ENCODE measurements around the gene ALOXE3. TPM values are rescaled to one million over a fixed set of nuclear protein-coding genes. Genes with fewer than 3 reads are reported as not detected.

ALOXE3 gene
- total and polyA plus RNA-seq, 4 donors = not detected

- H3K27ac ChIP-seq (ENCODE audit: low read depth in 1 of 2, low read length in 2 of 2) = peak overlapping the region; percentile 97 to 98
- H3K4me1 ChIP-seq (ENCODE audit: control insufficient read depth in 4 of 4, insufficient read depth in 4 of 4, low read length in 3 of 4) = peaks cover 8 to 42% (median 36%) of the 10 kb centered on the region in 4 donors
- DNase-seq (ENCODE audit: low spot score) = peak; percentile 68
- H3K27me3 ChIP-seq (ENCODE audit: control insufficient read depth in 4 of 4, insufficient read depth in 4 of 4, low read length in 3 of 4) = no peaks in the 10 kb centered on the region
- peaks cover 2 to 10% (median 6%) of the 10 kb centered on the region in 4 donors for H3K36me3 ChIP-seq (ENCODE audit: control insufficient read depth in 4 of 4, insufficient read depth in 3 of 4, low read depth in 1 of 4, low read length in 3 of 4)
- TF ChIP-seq TAF1 (conservative IDR thresholded peaks at IDR 0.05) (peak; percentile 24), ATF3 (IDR thresholded peaks at IDR 0.05) (no peak), SP1 (IDR thresholded peaks at IDR 0.05) (peak; percentile 45), NR2F2 (IDR thresholded peaks at IDR 0.05) (peak; percentile 51), JUND (IDR thresholded peaks at IDR 0.05) (no peak)
- H3K9ac ChIP-seq (ENCODE audit: low read depth in 1 of 2, low read length in 2 of 2) = peak overlapping the region; percentile 52 to 57
- no peak overlapping the region for H3K4me3 ChIP-seq (ENCODE audit: low read depth in 1 of 3, low read length in 3 of 3)
- no peaks in the 10 kb centered on the region for H3K9me3 ChIP-seq (ENCODE audit: control insufficient read depth in 4 of 4, low read length in 3 of 4)
- whole genome bisulfite sequencing = 24% methylated on average over 13 of the region's 13 CpGs
Measured at GRCh38 chr17:8163978-8164814, 45.9 kb upstream of the ALOXE3 start.

- TF ChIP-seq ATF3 (IDR thresholded peaks at IDR 0.05) = no peak
- peak; percentile 23 for TF ChIP-seq YY1 (IDR thresholded peaks at IDR 0.05)
- TF ChIP-seq HNF4A (conservative IDR thresholded peaks at IDR 0.05) = peak in 1 of 2 donors; percentile 17
- TF ChIP-seq RXRA (IDR thresholded peaks at IDR 0.05) = peak; percentile 74 to 80
- DNase-seq (ENCODE audit: low spot score) = peak; percentile 58
- Histone ChIP-seq H3K27ac (ENCODE audit: low read depth in 1 of 2, low read length in 2 of 2) (peak overlapping the region; percentile 97 to 98), H3K4me1 (ENCODE audit: control insufficient read depth in 4 of 4, insufficient read depth in 4 of 4, low read length in 3 of 4) (peaks cover 8 to 50% (median 40%) of the 10 kb centered on the region in 4 donors), H3K27me3 (ENCODE audit: control insufficient read depth in 4 of 4, insufficient read depth in 4 of 4, low read length in 3 of 4) (no peaks in the 10 kb centered on the region), H3K9me3 (ENCODE audit: control insufficient read depth in 4 of 4, low read length in 3 of 4) (no peaks in the 10 kb centered on the region), H3K4me3 (ENCODE audit: low read depth in 1 of 3, low read length in 3 of 3) (peak overlapping the region; percentile 3 to 86 (median 52)), H3K9ac (ENCODE audit: low read depth in 1 of 2, low read length in 2 of 2) (peak overlapping the region; percentile 42 to 72), H3K36me3 (ENCODE audit: control insufficient read depth in 4 of 4, insufficient read depth in 3 of 4, low read depth in 1 of 4, low read length in 3 of 4) (peaks cover 2 to 10% (median 6%) of the 10 kb centered on the region in 4 donors)
- WGBS = 6% methylated on average over 55 of the region's 55 CpGs
Measured at GRCh38 chr17:8162997-8163977, 45.0 kb upstream of the ALOXE3 start.

- peak; percentile 84 for DNase-seq (ENCODE audit: low spot score)
- peaks cover 8 to 51% (median 41%) of the 10 kb centered on the region in 4 donors for H3K4me1 ChIP-seq (ENCODE audit: control insufficient read depth in 4 of 4, insufficient read depth in 4 of 4, low read length in 3 of 4)
- peak within 1 kb of the TSS; percentile 77 to 95 (median 86) for H3K4me3 ChIP-seq (ENCODE audit: low read depth in 1 of 3, low read length in 3 of 3)
- H3K27me3 ChIP-seq (ENCODE audit: control insufficient read depth in 4 of 4, insufficient read depth in 4 of 4, low read length in 3 of 4) = no peaks in the 10 kb centered on the region
- H3K36me3 ChIP-seq (ENCODE audit: control insufficient read depth in 4 of 4, insufficient read depth in 3 of 4, low read depth in 1 of 4, low read length in 3 of 4) = peaks cover 2 to 10% (median 6%) of the 10 kb centered on the region in 4 donors
- peak within 1 kb of the TSS; percentile 97 to 98 for H3K27ac ChIP-seq (ENCODE audit: low read depth in 1 of 2, low read length in 2 of 2)
- H3K9me3 ChIP-seq (ENCODE audit: control insufficient read depth in 4 of 4, low read length in 3 of 4) = no peaks in the 10 kb centered on the region
- WGBS = under 1% methylated on average over 75 of the region's 75 CpGs
- TF ChIP-seq MAX (IDR thresholded peaks at IDR 0.05) (no peak), TAF1 (conservative IDR thresholded peaks at IDR 0.05) (no peak), SP1 (IDR thresholded peaks at IDR 0.05) (no peak), YY1 (IDR thresholded peaks at IDR 0.05) (peak; percentile 67), HNF4G (IDR thresholded peaks at IDR 0.05) (no peak), FOXA2 (IDR thresholded peaks at IDR 0.05) (no peak)
- peak within 1 kb of the TSS; percentile 72 to 96 for H3K9ac ChIP-seq (ENCODE audit: low read depth in 1 of 2, low read length in 2 of 2)
Measured at GRCh38 chr17:8162233-8162996, 44.1 kb upstream of the ALOXE3 start, which contains the start of gene VAMP2. Gene VAMP2 (minus strand): TSS chr17:8162948. CDS start chr17:8162879, 69 bp downstream.

Data from liver (tissue), 9 donors.